ENCODE measurements around the gene SCOC.

- TF ChIP-seq POLR2AphosphoS5 (IDR thresholded peaks at IDR 0.05; ENCODE audit: borderline replicate concordance, low read depth, low read length) (no peak), EZH2 (IDR thresholded peaks at IDR 0.05) (no peak)
Observed at GRCh38 chr4:140336730-140337129, 36.7 kb upstream of the SCOC start.

Data from SK-N-MC (cell line).